CD4-positive, CD25-positive, alpha-beta regulatory T cell (primary cell): ENCODE results near the gene MTHFSD. TPM values are rescaled to one million over a fixed set of nuclear protein-coding genes. Genes with fewer than 3 reads are reported as not detected.

Source experiments
- ATAC-seq, 2 donors: fragments of 150-1000 bp; cut with Tn5 transposase; one replicate each; pipeline ENCODE4 v1.10.0; 2021; ENCODE audit warnings: low read depth in 2 of 2, moderate number of reproducible peaks in 2 of 2, moderate library complexity in 1 of 2
- DNase-seq, 3 donors: peaks; one replicate each; pipeline versions ENCODE4 v3.0.0 to v3.0.0-alpha.2; 2012 to 2022; ENCODE audit warnings: mixed read lengths in 1 of 3
- H3K27ac ChIP-seq: one replicate; pipeline ENCODE4 v1.7.0; 2013; ENCODE audit warnings: mild to moderate bottlenecking, low read length; ENCODE audit not compliant: insufficient read depth, poor library complexity, severe bottlenecking
- H3K27me3 ChIP-seq: one replicate; pipeline ENCODE4 v1.7.0; 2013; ENCODE audit warnings: low read length; ENCODE audit not compliant: control insufficient read depth, insufficient read depth
- H3K36me3 ChIP-seq: one replicate; pipeline ENCODE4 v1.7.0; 2013; ENCODE audit warnings: mild to moderate bottlenecking, low read length, moderate library complexity; ENCODE audit not compliant: control insufficient read depth, insufficient read depth
- H3K4me1 ChIP-seq: 2 replicates; pipeline ENCODE4 v1.7.0; 2013; ENCODE audit warnings: mild to moderate bottlenecking, low read length; ENCODE audit not compliant: insufficient read depth, control insufficient read depth, poor library complexity, severe bottlenecking
- H3K4me3 ChIP-seq: one replicate; pipeline ENCODE4 v1.7.0; 2013; ENCODE audit warnings: low read depth, mild to moderate bottlenecking, low read length, moderate library complexity
- H3K9me3 ChIP-seq, 2 experiments: 1 replicate in 1 of 2; 2 replicates in 1 of 2; pipeline ENCODE4 v1.7.0; 2013; ENCODE audit warnings: low read length in 2 of 2, mild to moderate bottlenecking in 1 of 2, moderate library complexity in 1 of 2; ENCODE audit not compliant: control insufficient read depth in 2 of 2
- H3K27ac Mint-ChIP-seq, 3 donors: one replicate each; pipeline ENCODE4 v1.8.0; 2020 to 2022; ENCODE audit warnings: mild to moderate bottlenecking in 3 of 3, mixed read lengths in 3 of 3, moderate library complexity in 2 of 3
- H3K27me3 Mint-ChIP-seq: one replicate; pipeline ENCODE4 v1.8.0; 2022; ENCODE audit warnings: mild to moderate bottlenecking, mixed read lengths
- H3K36me3 Mint-ChIP-seq: one replicate; pipeline ENCODE4 v1.8.0; 2020; ENCODE audit warnings: mixed read lengths
- H3K4me1 Mint-ChIP-seq, 4 donors: one replicate each; pipeline ENCODE4 v1.8.0; 2020 to 2022; ENCODE audit warnings: mixed read lengths in 4 of 4, mild to moderate bottlenecking in 1 of 4
- H3K4me3 Mint-ChIP-seq, 4 donors: one replicate each; pipeline ENCODE4 v1.8.0; 2020 to 2022; ENCODE audit warnings: mild to moderate bottlenecking in 4 of 4, mixed read lengths in 4 of 4, moderate library complexity in 3 of 4
- H3K9me3 Mint-ChIP-seq, 7 donors: one replicate each; pipeline ENCODE4 v1.8.0; 2020 to 2022; ENCODE audit warnings: mixed read lengths in 7 of 7, mild to moderate bottlenecking in 3 of 7, moderate library complexity in 2 of 7
- polyA plus RNA-seq, 4 donors: library from polyadenylated mRNA; unstranded; fragments of 300-500 nt; fragmentation: Illumina TruSeq; gene quantifications; one replicate each; pipeline ENCODE4 v1.2.3, GENCODE V29; 2021
- total RNA-seq: library from RNA; stranded (reverse); gene quantifications from one replicate; pipeline ENCODE4 v1.2.3, GENCODE V29; 2022

The MTHFSD gene
- total and polyA plus RNA-seq, 5 donors from 2014 or later = 13.4 to 19.4 (median 16.4) TPM

GRCh38 chr16:86575095-86575685 is 20.2 kb upstream of the MTHFSD start:
- no peaks in the 10 kb centered on the region for H3K36me3 ChIP-seq
- H3K36me3 Mint-ChIP-seq = no peaks in the 10 kb centered on the region
- no peak overlapping the region for H3K27ac Mint-ChIP-seq
- ATAC-seq (no peak), DNase-seq (no peak)
- no peaks in the 10 kb centered on the region for H3K9me3 ChIP-seq
- H3K4me3 Mint-ChIP-seq = peak overlapping the region in 1 of 4 donors; percentile 54
- H3K27ac ChIP-seq = no peak overlapping the region
- H3K4me3 ChIP-seq = no peak overlapping the region
- peaks cover 15% of the 10 kb centered on the region for H3K4me1 ChIP-seq
- H3K4me1 Mint-ChIP-seq = peaks cover 0 to 21% (median 2%) of the 10 kb centered on the region in 4 donors
- H3K27me3 ChIP-seq = peaks cover 11% of the 10 kb centered on the region
- peaks cover 66% of the 10 kb centered on the region for H3K27me3 Mint-ChIP-seq
- peaks cover 0 to 4% (median 0%) of the 10 kb centered on the region in 7 donors for H3K9me3 Mint-ChIP-seq

GRCh38 chr16:86574646-86575045 is 19.6 kb upstream of the MTHFSD start:
- Mint-ChIP-seq H3K4me3 (peak overlapping the region in 1 of 4 donors; percentile 54), H3K9me3 (peaks cover 0 to 4% (median 0%) of the 10 kb centered on the region in 7 donors), H3K36me3 (no peaks in the 10 kb centered on the region), H3K27me3 (peaks cover 66% of the 10 kb centered on the region), H3K4me1 (peaks cover 0 to 20% (median 2%) of the 10 kb centered on the region in 4 donors), H3K27ac (no peak overlapping the region)
- no peaks in the 10 kb centered on the region for H3K9me3 ChIP-seq
- no peak overlapping the region for H3K27ac ChIP-seq
- DNase-seq = no peak
- no peak overlapping the region for H3K4me3 ChIP-seq
- H3K4me1 ChIP-seq = peaks cover 15% of the 10 kb centered on the region
- H3K36me3 ChIP-seq = no peaks in the 10 kb centered on the region
- ATAC-seq = no peak
- peaks cover 14% of the 10 kb centered on the region for H3K27me3 ChIP-seq

- Mint-ChIP-seq H3K9me3 (peaks cover 0 to 2% (median 0%) of the 10 kb centered on the region in 7 donors), H3K4me3 (no peak overlapping the region), H3K4me1 (peaks cover 0 to 20% (median 2%) of the 10 kb centered on the region in 4 donors), H3K36me3 (no peaks in the 10 kb centered on the region), H3K27me3 (peaks cover 71% of the 10 kb centered on the region), H3K27ac (no peak overlapping the region)
- Histone ChIP-seq H3K36me3 (no peaks in the 10 kb centered on the region), H3K27ac (no peak overlapping the region), H3K4me3 (no peak overlapping the region), H3K9me3 (no peaks in the 10 kb centered on the region), H3K4me1 (peaks cover 15% of the 10 kb centered on the region), H3K27me3 (peaks cover 14% of the 10 kb centered on the region)
- ATAC-seq = no peak
- DNase-seq = no peak
Measured at GRCh38 chr16:86573646-86574508, 18.8 kb upstream of the MTHFSD start.

GRCh38 chr16:86573215-86573614 is 18.2 kb upstream of the MTHFSD start:
- Mint-ChIP-seq H3K4me1 (peaks cover 0 to 20% (median 2%) of the 10 kb centered on the region in 4 donors), H3K27ac (no peak overlapping the region), H3K27me3 (peaks cover 69% of the 10 kb centered on the region), H3K4me3 (no peak overlapping the region), H3K9me3 (peaks cover 0 to 2% (median 0%) of the 10 kb centered on the region in 7 donors), H3K36me3 (no peaks in the 10 kb centered on the region)
- ATAC-seq (no peak), DNase-seq (no peak)
- peaks cover 15% of the 10 kb centered on the region for H3K4me1 ChIP-seq
- no peaks in the 10 kb centered on the region for H3K36me3 ChIP-seq
- no peak overlapping the region for H3K27ac ChIP-seq
- H3K27me3 ChIP-seq = peaks cover 14% of the 10 kb centered on the region
- H3K9me3 ChIP-seq = no peaks in the 10 kb centered on the region
- no peak overlapping the region for H3K4me3 ChIP-seq

GRCh38 chr16:86572606-86573005 is 17.6 kb upstream of the MTHFSD start:
- no peak overlapping the region for H3K27ac ChIP-seq
- ATAC-seq (no peak), DNase-seq (no peak)
- Mint-ChIP-seq H3K36me3 (no peaks in the 10 kb centered on the region), H3K4me3 (no peak overlapping the region), H3K9me3 (peaks cover 0 to 2% (median 0%) of the 10 kb centered on the region in 7 donors), H3K27ac (no peak overlapping the region), H3K27me3 (peaks cover 63% of the 10 kb centered on the region), H3K4me1 (peaks cover 0 to 17% (median 2%) of the 10 kb centered on the region in 4 donors)
- H3K27me3 ChIP-seq = peaks cover 14% of the 10 kb centered on the region
- no peaks in the 10 kb centered on the region for H3K9me3 ChIP-seq
- H3K4me3 ChIP-seq = no peak overlapping the region
- peaks cover 15% of the 10 kb centered on the region for H3K4me1 ChIP-seq
- H3K36me3 ChIP-seq = no peaks in the 10 kb centered on the region

GRCh38 chr16:86572041-86572521 is 17.0 kb upstream of the MTHFSD start:
- ATAC-seq (no peak), DNase-seq (no peak)
- Mint-ChIP-seq H3K27me3 (peaks cover 63% of the 10 kb centered on the region), H3K4me3 (no peak overlapping the region), H3K9me3 (peaks cover 0 to 3% (median 0%) of the 10 kb centered on the region in 7 donors), H3K36me3 (no peaks in the 10 kb centered on the region), H3K27ac (no peak overlapping the region), H3K4me1 (peaks cover 0 to 18% (median 2%) of the 10 kb centered on the region in 4 donors)
- Histone ChIP-seq H3K27ac (no peak overlapping the region), H3K4me1 (peaks cover 15% of the 10 kb centered on the region), H3K36me3 (no peaks in the 10 kb centered on the region), H3K4me3 (no peak overlapping the region), H3K9me3 (no peaks in the 10 kb centered on the region), H3K27me3 (peaks cover 14% of the 10 kb centered on the region)

- H3K27ac Mint-ChIP-seq = no peak overlapping the region
- Histone ChIP-seq H3K27me3 (peaks cover 10% of the 10 kb centered on the region), H3K27ac (no peak overlapping the region), H3K9me3 (no peaks in the 10 kb centered on the region), H3K4me3 (no peak overlapping the region), H3K36me3 (no peaks in the 10 kb centered on the region), H3K4me1 (peaks cover 10% of the 10 kb centered on the region)
- ATAC-seq (no peak), DNase-seq (no peak)
- H3K9me3 Mint-ChIP-seq = peaks cover 0 to 3% (median 0%) of the 10 kb centered on the region in 7 donors
- H3K36me3 Mint-ChIP-seq = no peaks in the 10 kb centered on the region
- peaks cover 0 to 15% (median 2%) of the 10 kb centered on the region in 4 donors for H3K4me1 Mint-ChIP-seq
- peaks cover 60% of the 10 kb centered on the region for H3K27me3 Mint-ChIP-seq
- no peak overlapping the region for H3K4me3 Mint-ChIP-seq
Measured at GRCh38 chr16:86571530-86571915, 16.5 kb upstream of the MTHFSD start.
